Effector memory CD4-positive, alpha-beta T cell (primary cell): Measurements from ENCODE around the gene LRCH1.

Experiments used
- DNase-seq, 3 donors: peaks; one replicate each; pipeline ENCODE4 v3.0.0-alpha.2; 2020
- H3K27ac ChIP-seq: 2 replicates; pipeline ENCODE4 v1.7.0; 2013; ENCODE audit warnings: mild to moderate bottlenecking, low read length, moderate library complexity; ENCODE audit not compliant: insufficient read depth, poor library complexity, severe bottlenecking
- H3K27me3 ChIP-seq: replicated peaks from 2 replicates; pipeline ENCODE4 v1.7.0; 2013; ENCODE audit warnings: mild to moderate bottlenecking, low read length; ENCODE audit not compliant: insufficient read depth, control insufficient read depth, poor library complexity, severe bottlenecking
- H3K36me3 ChIP-seq: 2 replicates; pipeline ENCODE4 v1.7.0; 2013; ENCODE audit warnings: mild to moderate bottlenecking, low read length, moderate library complexity; ENCODE audit not compliant: control insufficient read depth, insufficient read depth
- H3K4me1 ChIP-seq: 2 replicates; pipeline ENCODE4 v1.7.0; 2013; ENCODE audit warnings: low read length, mild to moderate bottlenecking; ENCODE audit not compliant: control insufficient read depth, insufficient read depth, poor library complexity, severe bottlenecking
- H3K4me3 ChIP-seq: 2 replicates; pipeline ENCODE4 v1.7.0; 2013; ENCODE audit warnings: low read length, low read depth, mild to moderate bottlenecking; ENCODE audit not compliant: insufficient read depth, poor library complexity, severe bottlenecking
- H3K9me3 ChIP-seq: 2 replicates; pipeline ENCODE4 v1.7.0; 2013; ENCODE audit warnings: mild to moderate bottlenecking, low read length, moderate library complexity; ENCODE audit not compliant: control insufficient read depth

Gene LRCH1

GRCh38 chr13:46582190-46582589 is 29.2 kb downstream of the LRCH1 start:
- DNase-seq: no peak
- Histone ChIP-seq H3K4me1 (peaks cover 11% of the 10 kb centered on the region), H3K9me3 (no peaks in the 10 kb centered on the region), H3K27ac (no peak overlapping the region), H3K36me3 (no peaks in the 10 kb centered on the region), H3K4me3 (no peak overlapping the region), H3K27me3 (no peaks in the 10 kb centered on the region)

GRCh38 chr13:46586751-46587514 is 34.0 kb downstream of the LRCH1 start:
- H3K4me3 ChIP-seq: no peak overlapping the region
- no peaks in the 10 kb centered on the region for H3K36me3 ChIP-seq
- H3K27ac ChIP-seq: no peak overlapping the region
- DNase-seq: no peak
- H3K9me3 ChIP-seq: no peaks in the 10 kb centered on the region
- H3K4me1 ChIP-seq: no peaks in the 10 kb centered on the region
- no peaks in the 10 kb centered on the region for H3K27me3 ChIP-seq

GRCh38 chr13:46587807-46588418 is 34.9 kb downstream of the LRCH1 start:
- H3K36me3 ChIP-seq: no peaks in the 10 kb centered on the region
- H3K4me3 ChIP-seq: no peak overlapping the region
- peaks cover 4% of the 10 kb centered on the region for H3K4me1 ChIP-seq
- H3K9me3 ChIP-seq: no peaks in the 10 kb centered on the region
- no peak overlapping the region for H3K27ac ChIP-seq
- DNase-seq: no peak
- no peaks in the 10 kb centered on the region for H3K27me3 ChIP-seq

- no peak overlapping the region for H3K4me3 ChIP-seq
- H3K36me3 ChIP-seq: no peaks in the 10 kb centered on the region
- peaks cover 13% of the 10 kb centered on the region for H3K4me1 ChIP-seq
- no peaks in the 10 kb centered on the region for H3K27me3 ChIP-seq
- H3K9me3 ChIP-seq: no peaks in the 10 kb centered on the region
- no peak for DNase-seq
- H3K27ac ChIP-seq: no peak overlapping the region
These were observed 39.4 kb downstream of the LRCH1 start for GRCh38 chr13:46592385-46592784.

GRCh38 chr13:46593398-46593797 is 40.4 kb downstream of the LRCH1 start:
- H3K4me1 ChIP-seq: peaks cover 14% of the 10 kb centered on the region

GRCh38 chr13:46594374-46595078 is 41.6 kb downstream of the LRCH1 start:
- Histone ChIP-seq H3K4me3 (no peak overlapping the region), H3K27me3 (no peaks in the 10 kb centered on the region), H3K4me1 (peaks cover 20% of the 10 kb centered on the region), H3K27ac (no peak overlapping the region), H3K36me3 (no peaks in the 10 kb centered on the region), H3K9me3 (no peaks in the 10 kb centered on the region)
- DNase-seq: no peak

More at GRCh38 chr13:46593398-46593797, 40.4 kb downstream of the LRCH1 start:
- no peak overlapping the region for H3K27ac ChIP-seq
- no peaks in the 10 kb centered on the region for H3K9me3 ChIP-seq
- H3K4me3 ChIP-seq: no peak overlapping the region
- H3K27me3 ChIP-seq: no peaks in the 10 kb centered on the region
- DNase-seq: peak; percentile 3 to 26 (median 9)
- H3K36me3 ChIP-seq: no peaks in the 10 kb centered on the region

- H3K36me3 ChIP-seq: no peaks in the 10 kb centered on the region
- H3K4me3 ChIP-seq: no peak overlapping the region
- no peak for DNase-seq
- no peaks in the 10 kb centered on the region for H3K27me3 ChIP-seq
- peaks cover 20% of the 10 kb centered on the region for H3K4me1 ChIP-seq
- H3K9me3 ChIP-seq: no peaks in the 10 kb centered on the region
- H3K27ac ChIP-seq: no peak overlapping the region
These were observed 42.3 kb downstream of the LRCH1 start for GRCh38 chr13:46595136-46595884.

GRCh38 chr13:46595885-46596275 is 42.9 kb downstream of the LRCH1 start:
- no peak for DNase-seq
- Histone ChIP-seq H3K4me3 (no peak overlapping the region), H3K27me3 (no peaks in the 10 kb centered on the region), H3K36me3 (no peaks in the 10 kb centered on the region), H3K27ac (no peak overlapping the region), H3K4me1 (peaks cover 20% of the 10 kb centered on the region), H3K9me3 (no peaks in the 10 kb centered on the region)

GRCh38 chr13:46596466-46596865 is 43.5 kb downstream of the LRCH1 start:
- Histone ChIP-seq H3K27me3 (no peaks in the 10 kb centered on the region), H3K4me3 (no peak overlapping the region), H3K9me3 (no peaks in the 10 kb centered on the region), H3K27ac (no peak overlapping the region), H3K4me1 (peaks cover 20% of the 10 kb centered on the region), H3K36me3 (no peaks in the 10 kb centered on the region)
- no peak for DNase-seq
